ENCODE data around the gene STAT5A.

DNA sequence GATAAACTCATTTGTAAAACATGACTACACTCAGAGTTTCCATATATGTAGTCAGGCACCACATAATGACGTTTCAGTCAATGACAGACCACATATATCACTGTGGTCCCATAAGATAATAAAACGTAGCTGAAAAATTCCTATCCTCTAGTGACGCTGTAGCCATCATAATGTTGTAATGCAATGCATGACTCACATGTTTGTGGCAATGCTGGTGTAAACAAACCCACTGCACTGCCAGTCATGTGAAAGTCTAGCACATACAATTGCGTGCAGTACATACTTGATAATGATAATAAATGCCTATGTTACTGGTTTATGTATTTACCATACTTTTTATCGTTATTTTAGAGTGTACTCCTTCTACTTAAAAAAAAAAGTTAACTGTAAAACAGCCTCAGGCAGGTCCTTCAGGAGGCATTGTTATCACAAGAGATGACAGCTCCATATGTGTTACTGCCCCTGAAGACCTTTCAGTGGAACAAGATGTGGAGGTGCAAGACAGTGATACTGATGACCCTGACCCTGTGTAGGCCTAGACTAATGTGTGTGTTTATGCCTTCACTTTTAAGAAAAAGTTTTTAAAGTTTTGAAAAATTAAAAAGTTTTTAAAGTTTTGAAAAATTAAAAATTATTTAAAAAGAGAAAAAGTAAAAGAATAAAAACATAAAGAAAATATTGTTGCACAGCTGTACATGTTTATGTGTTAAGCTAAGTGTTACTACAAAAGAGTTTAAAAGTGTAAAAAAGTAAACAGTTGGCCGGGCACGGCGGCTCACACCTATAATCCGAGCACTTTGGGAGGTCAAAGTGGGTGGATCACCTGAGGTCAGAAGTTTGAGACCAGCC is 21.2 kb upstream of the STAT5A start:
- TF ChIP-seq, protein P1, sequence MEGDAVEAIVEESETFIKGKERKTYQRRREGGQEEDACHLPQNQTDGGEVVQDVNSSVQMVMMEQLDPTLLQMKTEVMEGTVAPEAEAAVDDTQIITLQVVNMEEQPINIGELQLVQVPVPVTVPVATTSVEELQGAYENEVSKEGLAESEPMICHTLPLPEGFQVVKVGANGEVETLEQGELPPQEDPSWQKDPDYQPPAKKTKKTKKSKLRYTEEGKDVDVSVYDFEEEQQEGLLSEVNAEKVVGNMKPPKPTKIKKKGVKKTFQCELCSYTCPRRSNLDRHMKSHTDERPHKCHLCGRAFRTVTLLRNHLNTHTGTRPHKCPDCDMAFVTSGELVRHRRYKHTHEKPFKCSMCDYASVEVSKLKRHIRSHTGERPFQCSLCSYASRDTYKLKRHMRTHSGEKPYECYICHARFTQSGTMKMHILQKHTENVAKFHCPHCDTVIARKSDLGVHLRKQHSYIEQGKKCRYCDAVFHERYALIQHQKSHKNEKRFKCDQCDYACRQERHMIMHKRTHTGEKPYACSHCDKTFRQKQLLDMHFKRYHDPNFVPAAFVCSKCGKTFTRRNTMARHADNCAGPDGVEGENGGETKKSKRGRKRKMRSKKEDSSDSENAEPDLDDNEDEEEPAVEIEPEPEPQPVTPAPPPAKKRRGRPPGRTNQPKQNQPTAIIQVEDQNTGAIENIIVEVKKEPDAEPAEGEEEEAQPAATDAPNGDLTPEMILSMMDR (IDR thresholded peaks at IDR 0.05) = no peak
- no peak for TF ChIP-seq POLR2A (IDR thresholded peaks at IDR 0.05)
